ENCODE data around the gene ABO.
"Not testable (repeated sequence)": the region's sequence is repeated elsewhere in the genome, so short reads cannot be mapped to it uniquely, and the experiment has no call there.

DNA sequence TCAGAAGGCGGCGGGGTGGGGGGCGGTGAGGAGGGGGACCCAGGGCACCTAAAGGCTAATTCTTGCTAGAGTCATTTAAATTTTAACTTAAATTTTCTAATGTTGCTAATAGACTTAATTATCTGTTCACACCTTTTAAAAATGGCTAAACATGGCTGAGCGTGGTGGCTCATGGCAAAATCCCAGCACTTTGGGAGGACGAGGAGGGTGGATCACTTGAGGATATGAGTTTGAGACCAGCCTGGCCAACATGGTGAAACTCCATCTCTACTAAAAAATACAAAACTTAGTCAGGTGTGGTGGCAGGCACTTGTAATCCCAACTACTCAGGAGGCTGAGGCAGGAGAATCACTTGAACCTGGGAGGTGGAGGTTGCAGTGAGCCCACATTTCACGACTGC lies 23.8 kb downstream of the ABO start:
- TF ChIP-seq EZH2 (IDR thresholded peaks at IDR 0.05; ENCODE audit: borderline replicate concordance, insufficient read depth, low read depth, low read length, poor library complexity, severe bottlenecking): not testable (repeated sequence)
- TF ChIP-seq, protein P1, sequence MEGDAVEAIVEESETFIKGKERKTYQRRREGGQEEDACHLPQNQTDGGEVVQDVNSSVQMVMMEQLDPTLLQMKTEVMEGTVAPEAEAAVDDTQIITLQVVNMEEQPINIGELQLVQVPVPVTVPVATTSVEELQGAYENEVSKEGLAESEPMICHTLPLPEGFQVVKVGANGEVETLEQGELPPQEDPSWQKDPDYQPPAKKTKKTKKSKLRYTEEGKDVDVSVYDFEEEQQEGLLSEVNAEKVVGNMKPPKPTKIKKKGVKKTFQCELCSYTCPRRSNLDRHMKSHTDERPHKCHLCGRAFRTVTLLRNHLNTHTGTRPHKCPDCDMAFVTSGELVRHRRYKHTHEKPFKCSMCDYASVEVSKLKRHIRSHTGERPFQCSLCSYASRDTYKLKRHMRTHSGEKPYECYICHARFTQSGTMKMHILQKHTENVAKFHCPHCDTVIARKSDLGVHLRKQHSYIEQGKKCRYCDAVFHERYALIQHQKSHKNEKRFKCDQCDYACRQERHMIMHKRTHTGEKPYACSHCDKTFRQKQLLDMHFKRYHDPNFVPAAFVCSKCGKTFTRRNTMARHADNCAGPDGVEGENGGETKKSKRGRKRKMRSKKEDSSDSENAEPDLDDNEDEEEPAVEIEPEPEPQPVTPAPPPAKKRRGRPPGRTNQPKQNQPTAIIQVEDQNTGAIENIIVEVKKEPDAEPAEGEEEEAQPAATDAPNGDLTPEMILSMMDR (IDR thresholded peaks at IDR 0.05): not testable (repeated sequence)

Measured in B cell (primary cell).